Measurements from ENCODE around the gene CYB561D1.

Gene CYB561D1

DNA sequence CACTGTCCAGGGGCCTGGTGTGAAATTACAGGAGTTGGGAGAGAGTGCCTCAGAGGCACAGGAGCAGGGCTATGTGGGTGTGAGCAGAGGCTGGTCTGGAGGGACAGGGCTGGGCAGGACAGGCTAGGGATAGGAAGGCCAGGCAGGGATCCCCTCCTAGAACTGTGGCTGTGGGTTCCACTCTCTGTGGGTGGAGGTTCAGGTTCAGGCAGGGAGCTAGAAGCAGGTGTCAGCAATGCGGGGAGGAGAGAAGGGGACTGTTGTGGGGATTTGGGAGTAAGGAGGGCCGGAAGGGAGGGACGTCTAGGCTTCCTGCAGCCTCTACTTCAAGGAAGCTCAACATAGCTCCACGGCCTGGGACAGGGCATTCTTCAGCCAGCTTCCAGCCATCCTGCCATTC lies 37.5 kb downstream of the CYB561D1 start:
- no peak for DNase-seq

DNA sequence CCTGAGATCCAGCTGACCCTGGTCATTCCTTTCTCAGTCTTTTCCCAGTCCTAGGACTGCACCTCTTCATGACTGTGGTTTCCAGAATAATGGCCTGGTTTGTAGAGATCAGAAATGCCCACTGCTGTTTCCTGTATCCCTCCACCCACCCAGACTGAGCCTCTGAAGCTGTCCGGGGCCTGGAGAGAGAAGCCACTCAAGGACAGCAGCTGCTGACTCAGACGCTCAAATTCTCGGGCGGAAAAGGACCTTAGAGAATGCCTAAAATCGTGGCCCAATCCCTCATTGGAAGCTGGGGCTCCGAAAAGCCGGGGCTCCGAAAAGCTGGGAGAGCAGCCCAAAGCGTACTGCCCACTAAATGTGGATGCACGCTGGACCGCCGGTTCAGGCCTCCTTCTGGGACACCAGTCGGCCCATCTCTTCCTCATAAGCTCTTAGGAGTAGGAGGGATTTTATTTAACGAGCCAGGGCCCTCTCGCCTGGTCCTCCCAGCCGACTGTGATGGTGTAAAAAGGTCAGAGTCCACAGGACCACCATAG lies 38.0 kb downstream of the CYB561D1 start:
- DNase-seq = no peak

DNA sequence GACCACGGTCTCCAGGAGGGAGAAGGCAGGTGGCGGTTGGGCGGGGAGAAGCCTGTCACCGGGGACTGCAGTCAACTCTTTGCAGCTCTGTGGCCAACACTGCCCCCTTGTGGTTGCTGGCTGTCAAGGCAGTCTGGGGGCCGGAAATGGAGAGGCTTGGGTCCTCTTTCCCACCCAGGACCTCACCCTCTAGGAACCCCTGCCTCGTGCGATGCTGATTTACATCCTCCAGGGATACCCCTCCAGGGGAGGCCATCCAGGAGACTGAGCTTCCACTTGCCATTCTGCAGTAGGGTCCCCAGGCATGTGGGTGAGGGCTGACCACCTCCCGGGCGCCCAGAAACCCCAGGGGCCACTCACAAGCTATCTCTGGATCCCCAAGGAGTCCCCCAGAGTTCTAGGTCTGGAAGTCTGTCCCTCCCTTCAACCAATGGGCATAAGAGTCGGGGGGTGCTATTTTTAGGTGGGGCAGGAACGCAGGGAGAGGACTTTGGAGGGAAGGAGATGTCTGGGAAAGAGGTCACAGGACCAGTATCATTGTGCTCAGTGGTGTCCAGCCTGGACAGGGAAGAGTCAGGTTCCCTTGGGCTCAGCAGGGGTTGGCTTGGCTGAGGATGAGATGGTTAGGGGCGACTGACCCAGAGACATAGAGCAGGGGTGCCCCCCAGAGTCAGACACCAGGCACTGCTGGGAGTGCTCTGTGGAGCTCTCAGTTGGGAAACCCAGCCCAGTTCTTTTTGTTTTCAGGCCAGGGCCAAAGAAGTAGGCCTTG lies 38.7 kb downstream of the CYB561D1 start:
- DNase-seq = peak; percentile 82

DNA sequence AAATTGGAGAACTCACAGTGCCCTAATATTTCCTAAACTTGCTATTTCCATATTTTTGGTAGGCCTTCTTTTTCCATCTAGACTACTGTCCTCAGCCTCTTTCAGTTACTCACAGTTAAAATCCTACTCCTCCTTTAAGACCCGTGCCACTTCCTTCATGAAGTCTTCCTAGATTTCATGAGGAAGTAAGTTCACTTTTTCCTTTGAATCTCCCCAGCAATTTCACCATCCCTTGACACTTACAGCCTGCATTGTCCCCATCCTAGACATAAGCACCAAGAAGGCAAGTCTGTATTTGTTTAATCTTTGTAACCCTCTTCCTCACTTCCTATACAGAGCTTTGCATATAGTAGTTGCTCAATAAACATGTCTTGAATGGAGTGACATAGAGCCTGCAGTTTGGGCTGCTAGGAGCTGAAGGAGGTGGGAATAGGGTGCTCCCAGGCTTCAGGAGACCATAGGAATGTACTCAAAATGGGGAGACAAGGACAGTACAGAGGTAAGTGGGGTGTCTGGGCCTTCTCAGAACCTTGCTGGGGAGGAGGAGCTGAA lies 40.5 kb downstream of the CYB561D1 start:
- DNase-seq = no peak

DNA sequence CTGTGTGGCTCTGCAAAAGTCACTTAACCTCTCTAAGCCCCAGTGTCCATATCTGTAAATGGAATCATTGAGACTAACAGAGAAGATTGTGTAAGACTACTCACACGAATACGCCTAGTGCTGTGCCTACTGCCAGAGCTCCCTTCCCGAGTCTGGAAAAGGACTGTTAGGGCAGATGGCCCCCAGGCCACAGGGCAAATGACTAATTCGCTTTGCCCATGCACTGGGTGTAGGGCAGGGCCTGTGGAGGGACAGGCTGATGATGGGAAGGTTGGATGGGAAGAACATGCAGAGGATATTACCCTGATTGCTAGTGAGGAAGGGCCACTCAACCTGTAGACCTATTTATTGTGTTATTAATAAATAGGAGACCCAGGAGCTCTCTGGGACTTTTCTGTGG lies 41.6 kb downstream of the CYB561D1 start:
- no peak for DNase-seq

DNA sequence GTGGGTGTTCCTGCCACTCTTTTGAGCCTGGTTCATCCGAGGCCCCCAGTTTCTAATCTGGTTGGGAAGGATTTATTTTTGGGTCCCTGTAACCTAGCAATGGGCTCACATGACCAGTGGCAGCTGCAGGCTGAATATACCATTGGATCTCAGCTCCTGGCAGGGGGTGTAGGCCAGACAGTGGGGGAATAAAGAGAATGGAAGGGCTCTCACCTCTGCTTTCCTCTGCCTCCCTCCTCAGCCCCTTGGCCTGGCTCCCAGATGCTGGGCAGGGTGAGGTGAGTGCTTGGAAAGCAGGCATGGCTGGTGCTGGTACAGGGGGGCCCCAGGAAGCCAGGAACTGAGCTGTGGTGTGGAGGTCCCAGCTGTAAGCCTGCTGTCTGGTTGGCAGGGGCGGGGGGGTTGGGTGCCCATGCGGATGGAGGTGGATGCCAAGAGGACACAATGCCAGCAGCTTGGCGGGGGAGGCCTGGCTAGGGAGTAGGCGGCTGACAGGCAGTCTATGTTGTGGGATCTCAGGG lies 42.1 kb downstream of the CYB561D1 start:
- no peak for DNase-seq

DNA sequence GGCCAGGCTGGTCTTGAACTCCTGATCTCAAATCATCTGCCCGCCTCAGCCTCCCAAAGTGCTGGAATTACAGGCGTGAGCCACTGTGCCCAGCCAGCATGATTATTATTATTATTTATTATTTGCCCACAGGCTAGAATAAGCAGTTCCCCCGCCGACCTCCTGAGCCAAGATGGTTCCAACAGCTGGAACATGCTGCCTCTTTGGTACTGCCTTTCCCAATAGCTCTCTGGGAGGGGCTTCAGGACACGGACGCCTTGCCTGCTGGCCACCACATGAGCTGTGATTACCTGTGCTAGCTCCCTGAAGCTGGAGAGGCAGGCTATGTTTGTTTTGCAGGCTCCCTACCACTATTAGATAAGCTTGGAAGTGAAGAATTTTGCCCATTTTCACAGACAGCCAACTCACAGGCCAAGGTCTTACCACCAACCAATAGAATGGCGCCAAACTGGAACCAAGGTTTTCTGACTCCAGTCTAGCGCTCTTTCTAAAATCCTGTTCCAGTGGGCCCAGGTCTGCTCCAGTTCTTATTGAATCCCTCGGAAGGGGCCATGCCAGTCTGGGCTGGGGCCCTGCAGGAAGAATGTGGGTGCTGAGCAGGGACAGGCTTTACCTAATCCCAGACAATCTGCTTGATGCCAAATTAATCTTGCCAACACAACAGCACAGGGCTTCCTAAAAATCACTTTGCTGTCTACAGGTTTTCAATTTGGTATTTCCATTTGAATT lies 43.7 kb downstream of the CYB561D1 start:
- no peak for DNase-seq

DNA sequence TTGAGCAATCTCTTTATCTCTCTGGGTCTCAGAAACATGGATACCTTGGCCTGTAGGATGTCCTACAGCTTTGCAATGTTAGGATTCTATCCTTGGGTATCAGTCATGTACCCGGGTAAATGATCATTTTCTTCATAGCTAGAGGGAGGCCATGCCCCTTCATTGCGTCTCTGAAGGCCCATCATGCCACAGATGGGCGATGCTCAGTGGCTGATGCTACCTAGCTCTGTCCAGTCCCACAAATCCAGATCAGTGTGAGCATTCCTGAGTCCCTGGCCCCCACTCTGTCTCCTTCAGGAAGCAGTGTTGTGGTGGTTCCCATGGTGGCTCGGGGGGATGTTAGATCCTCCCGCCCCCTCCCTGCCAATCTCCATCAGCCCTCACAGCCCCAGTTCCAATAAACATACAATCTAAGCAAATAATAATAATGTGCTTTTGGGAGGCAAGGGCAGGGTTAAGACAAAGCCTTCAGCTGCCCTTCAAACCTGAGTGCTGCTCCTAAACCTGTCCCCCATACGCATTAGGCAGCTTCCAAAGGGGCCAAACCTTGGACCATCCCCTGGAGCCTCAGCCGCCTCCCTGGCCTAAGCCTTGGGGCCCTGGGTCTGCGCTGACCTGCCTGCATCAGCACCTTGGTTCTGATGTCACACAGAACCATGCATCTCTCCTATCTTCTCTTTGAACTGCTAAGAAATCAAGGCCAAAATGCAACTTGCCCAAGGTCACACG lies 45.1 kb downstream of the CYB561D1 start:
- no peak for DNase-seq

DNA sequence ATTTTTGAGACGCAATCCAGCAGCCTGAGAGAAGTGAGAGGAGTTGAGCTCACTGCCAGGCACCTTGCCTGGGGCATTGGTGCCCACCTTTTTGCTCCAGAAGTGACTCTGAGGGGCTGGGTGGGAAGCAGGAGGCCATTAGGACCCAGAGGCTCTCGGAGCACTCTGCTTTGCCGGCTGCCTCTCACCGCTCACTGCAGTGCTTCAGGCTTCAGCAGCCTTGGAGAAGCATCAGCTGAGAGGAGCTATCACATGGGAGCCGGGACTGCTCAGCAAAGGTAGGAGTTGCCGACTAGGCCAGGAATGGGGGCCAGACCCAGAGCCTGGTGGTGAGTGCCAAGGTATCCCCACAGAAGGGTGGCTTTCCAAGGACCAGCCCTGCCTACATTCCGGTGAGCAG lies 45.8 kb downstream of the CYB561D1 start, which contains the start of gene GPR61:
TSS of gene GPR61 (plus strand) at position 197 of the 400 bp plus-strand sequence. CDS start 3,151 bp downstream, outside the sequence.
- DNase-seq = no peak

DNA sequence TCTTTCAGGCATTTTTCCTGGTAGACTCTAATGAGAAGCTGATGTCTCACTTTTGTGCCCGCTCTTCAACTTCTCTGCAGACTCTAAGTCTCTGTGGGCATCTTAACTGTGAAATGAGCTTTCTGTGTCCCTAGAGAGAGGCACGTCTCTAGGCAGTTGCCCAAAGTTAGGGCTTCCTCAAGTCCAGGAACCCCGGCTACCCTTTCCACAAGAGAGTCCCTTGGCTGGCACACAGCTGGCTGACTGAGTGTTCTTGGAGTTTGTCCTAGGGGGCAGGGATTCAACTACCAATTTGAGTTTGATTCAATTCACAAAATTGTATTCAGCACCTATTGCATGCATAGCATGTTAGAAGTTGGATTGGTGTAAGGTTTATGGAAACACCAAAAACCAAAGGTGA lies 47.2 kb downstream of the CYB561D1 start:
- DNase-seq = no peak

DNA sequence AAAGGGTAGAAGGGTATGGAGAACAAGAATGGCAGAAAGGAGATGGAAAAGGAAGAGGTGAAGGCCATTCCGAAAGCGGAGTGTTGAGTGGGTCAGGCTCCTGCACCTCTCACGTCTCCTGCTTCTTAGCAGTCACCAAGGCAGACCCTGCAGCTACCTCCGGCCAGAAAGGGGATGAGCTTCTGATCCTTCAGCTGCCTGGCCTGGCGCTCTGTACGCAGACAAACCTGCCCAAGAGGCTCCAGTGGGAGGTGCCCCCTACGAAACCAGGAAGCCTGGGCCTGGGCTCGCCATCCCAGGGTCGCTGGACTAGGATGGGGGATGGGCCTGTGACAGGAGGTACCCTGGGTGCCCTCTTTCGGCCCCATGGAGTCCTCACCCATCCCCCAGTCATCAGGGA lies 48.8 kb downstream of the CYB561D1 start:
- no peak for DNase-seq

DNA sequence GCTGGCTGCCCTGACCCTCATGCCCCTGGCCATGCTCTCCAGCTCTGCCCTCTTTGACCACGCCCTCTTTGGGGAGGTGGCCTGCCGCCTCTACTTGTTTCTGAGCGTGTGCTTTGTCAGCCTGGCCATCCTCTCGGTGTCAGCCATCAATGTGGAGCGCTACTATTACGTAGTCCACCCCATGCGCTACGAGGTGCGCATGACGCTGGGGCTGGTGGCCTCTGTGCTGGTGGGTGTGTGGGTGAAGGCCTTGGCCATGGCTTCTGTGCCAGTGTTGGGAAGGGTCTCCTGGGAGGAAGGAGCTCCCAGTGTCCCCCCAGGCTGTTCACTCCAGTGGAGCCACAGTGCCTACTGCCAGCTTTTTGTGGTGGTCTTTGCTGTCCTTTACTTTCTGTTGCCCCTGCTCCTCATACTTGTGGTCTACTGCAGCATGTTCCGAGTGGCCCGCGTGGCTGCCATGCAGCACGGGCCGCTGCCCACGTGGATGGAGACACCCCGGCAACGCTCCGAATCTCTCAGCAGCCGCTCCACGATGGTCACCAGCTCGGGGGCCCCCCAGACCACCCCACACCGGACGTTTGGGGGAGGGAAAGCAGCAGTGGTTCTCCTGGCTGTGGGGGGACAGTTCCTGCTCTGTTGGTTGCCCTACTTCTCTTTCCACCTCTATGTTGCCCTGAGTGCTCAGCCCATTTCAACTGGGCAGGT lies 49.5 kb downstream of the CYB561D1 start:
- no peak for DNase-seq

DNA sequence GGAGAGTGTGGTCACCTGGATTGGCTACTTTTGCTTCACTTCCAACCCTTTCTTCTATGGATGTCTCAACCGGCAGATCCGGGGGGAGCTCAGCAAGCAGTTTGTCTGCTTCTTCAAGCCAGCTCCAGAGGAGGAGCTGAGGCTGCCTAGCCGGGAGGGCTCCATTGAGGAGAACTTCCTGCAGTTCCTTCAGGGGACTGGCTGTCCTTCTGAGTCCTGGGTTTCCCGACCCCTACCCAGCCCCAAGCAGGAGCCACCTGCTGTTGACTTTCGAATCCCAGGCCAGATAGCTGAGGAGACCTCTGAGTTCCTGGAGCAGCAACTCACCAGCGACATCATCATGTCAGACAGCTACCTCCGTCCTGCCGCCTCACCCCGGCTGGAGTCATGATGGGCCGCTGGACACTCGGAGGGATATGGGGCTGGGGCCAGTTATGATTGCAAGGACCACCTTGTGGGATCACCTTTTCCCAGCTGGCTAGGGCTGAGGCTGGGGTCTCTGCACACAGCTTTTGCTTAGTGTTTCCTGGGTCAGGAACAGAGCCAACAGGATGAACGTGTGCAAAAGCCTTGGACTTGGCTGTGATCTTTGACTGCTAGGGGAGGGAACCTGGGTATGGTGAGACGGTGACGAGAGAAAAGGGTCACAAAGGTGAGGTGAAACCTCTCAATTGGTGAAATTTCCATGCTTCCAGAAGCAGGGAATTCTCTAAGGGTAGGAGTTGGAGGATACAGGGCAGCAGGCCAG lies 50.3 kb downstream of the CYB561D1 start:
- no peak for DNase-seq

DNA sequence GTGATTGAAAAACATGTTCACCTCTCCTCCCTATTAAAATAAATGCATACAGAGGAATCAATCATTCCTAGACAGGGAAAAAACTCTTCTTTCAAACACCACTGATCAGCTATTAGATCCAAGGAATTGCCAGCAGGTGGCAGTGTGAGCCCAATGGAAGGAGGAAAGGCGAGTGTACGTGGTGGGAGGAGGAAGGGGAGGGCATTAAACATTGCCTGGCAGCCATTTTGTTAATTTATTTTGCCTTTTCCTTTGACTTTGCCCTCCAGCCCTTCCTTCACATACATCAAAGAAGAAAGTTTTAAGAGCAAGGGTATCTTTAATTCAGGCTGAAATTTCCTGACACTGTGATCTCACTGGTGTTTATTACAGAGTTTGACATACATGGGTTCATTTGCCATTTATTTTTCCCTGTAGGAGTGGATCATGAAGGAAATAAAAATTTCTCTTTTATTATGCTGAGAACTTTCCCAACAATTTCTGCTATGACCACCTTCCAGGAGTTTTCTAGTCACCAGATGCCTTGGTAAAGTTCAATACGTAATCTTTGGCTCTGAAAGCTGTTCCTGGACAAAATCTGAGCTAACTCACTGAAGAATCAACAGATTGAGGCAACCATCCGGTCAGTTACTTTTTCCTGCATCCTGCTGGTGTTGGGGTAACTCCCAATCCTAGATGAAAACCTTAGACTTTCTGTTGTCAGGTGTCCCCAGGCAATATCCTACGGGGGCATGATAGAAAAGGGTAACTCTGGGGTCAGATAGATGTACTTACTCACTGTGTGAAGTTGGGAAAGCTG lies 52.6 kb downstream of the CYB561D1 start:
- peak; percentile 91 to 94 for DNase-seq

DNA sequence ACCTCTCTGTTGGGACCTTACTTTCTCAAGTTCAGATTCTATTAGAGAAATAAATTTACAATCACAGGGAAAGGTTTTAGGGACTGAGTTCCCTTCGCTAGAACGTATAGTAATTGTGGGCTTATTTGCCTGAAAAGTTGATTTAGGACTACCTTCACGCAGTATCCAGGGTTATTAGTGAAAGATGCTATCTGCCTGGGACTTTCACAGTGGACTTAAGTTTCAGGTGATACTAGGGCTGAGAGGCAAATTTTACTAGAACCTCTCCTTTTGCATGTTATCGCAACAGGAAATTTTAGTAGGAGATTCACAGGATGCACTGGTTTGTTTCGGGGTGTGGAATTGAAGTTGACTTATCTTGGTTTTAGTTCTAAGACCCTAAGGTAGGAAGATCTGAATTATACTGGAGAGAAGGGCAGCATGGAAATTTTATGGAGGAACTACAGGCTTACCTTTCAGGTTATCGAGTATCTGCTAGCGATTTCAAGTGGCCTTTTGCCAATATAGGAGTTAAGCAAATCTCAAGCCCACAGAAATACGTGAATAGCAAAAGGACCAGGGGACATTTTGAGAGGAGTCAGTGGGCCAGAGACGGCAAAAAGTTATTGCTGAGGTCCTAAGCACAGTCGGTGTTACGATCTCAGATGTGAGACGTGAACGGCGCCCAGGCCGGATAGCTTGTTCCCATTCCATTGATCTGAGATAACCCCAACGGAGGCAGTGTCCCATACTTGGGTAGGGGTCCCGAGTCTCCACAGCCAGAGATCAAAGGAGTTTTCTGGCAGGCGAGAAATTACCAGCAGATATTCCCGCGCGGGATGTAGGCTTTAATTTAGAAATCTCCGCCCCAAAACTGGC lies 53.8 kb downstream of the CYB561D1 start:
- peak; percentile 12 to 36 for DNase-seq

DNA sequence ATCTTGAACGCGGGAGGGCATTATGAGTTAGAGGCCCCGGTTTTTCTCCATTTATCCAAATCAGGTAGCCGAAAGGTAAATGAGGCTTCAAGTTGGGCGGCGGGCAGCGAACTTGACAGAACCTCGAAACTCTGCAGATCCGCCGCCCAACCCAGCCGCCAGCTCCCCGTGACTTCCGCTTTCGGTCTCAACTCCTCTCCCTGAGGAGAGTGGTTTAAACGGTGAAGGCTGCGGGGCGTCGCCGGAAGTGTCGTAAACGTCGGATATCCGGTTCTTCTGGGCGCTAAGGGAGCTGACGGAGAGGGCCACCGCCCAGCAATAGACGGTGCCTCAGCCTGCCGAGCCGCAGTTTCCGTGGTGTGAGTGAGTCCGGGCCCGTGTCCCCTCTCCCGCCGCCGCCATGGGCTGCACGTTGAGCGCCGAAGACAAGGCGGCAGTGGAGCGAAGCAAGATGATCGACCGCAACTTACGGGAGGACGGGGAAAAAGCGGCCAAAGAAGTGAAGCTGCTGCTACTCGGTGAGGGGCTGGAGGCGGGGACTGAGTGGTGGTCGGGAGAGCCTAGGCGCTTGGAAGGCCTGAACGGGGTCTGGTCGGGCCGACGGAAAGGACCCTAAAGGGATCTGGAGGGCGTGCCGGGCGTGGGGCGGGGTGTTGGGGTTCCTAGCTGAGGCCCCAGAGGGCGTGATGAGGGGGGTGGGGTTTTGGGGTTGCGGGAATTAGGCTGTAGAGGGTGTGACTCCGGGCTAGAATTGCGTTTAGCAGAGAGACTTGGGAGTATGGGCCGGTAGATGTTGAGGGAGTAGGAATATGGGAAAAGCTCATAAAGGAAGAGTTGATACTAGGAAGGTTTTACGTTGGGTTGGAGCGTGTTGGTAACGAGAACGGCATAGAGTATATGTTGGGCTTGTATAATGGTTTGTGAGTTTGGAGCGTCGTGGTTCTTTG lies 54.7 kb downstream of the CYB561D1 start, which contains the start of gene GNAI3:
TSS of gene GNAI3 (plus strand) at position 295 of the 947 bp plus-strand sequence. CDS start at position 401, 106 bp downstream.
- DNase-seq = peak; percentile 97 to 98
